Activated CD4-positive, alpha-beta T cell treated with anti-CD3 and anti-CD28 coated beads, Interleukin-2, amount 50 U/mL, for 48 hours (primary cell): ENCODE results near the gene TTC39B.
A peak's percentile ranks its signal among the peaks of the same experiment; 100 is the strongest.
"Not testable (repeated sequence)": the region's sequence is repeated elsewhere in the genome, so short reads cannot be mapped to it uniquely, and the experiment has no call there.

ENCODE experiments used
- DNase-seq, 2 experiments: peaks; one replicate each; pipeline ENCODE4 v3.0.0-alpha.2; 2020

TTC39B gene

DNA sequence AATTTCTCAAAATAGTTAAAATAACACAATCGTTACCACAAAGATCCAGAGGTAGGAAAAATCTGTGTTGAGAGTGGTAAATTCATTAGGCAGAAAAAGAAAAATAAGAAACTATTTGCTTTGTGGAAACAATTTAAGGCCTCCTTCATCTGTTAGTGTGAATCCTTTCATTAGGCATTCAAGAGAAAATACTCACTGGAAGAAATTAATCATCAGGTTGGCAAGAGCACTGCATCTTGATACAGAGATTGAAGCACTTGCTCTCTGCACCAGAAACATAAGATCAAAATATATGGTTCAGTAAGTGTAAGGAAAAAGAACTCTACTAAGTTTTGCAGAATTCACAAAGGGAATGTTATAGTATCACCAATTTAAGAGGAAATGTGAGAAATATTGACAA, 44.4 kb downstream of the TTC39B start:
- no peak for DNase-seq

DNA sequence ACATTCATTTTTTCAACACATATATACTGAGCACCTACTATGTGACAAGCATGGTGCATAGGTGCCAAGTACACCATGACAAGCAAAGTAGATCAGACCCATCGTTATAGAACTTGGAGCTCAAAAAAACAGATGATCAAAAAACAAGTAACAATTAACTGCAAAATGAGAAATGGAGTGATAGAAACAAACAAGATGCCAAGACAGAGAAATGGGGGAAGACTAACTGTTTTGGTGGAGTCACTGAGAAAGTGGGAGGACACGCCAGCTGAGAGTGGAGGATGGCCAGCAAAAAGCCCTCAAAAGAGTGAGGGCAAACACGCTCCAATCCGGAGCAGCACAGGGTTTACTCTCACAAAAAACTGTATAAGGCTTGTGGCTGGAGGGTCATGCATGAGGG, 50.6 kb downstream of the TTC39B start:
- no peak for DNase-seq

DNA sequence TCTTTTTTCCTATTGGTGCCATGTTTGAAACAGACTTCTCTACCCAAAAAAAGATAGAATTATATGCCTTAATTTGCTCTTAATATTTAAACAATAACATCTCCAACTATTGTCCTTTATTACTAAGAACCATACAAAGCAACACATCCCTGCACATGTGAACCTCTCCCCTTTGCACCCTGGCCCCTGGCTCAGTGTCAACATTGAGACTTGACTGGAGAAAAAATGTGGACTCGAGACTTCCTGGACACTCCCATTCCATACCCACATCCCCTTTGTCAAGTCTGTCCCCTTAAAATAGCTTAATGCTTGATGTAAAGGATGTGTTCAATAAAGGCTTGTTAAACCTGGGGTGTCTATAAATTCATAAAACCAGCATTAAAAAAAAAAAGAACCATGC, 53.2 kb downstream of the TTC39B start:
- DNase-seq, result no peak

DNA sequence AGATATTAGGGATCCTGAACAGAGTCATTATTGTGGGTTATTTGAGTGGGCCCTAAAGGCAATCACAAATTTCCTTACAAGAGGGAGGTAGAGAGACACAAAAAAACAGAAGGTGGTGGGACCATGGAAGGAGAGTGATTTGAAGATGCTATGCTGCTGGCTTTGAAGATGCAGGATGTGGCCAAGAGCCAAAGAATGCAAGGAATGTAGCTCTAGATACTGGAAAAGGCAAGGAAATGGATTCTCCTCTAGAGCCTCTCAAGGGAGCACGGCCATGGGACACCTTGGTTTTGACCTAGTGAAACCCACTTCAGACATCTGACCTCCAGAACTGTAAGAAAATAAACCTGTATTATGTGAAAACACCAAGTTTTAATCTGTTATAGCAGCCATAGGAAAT, 53.8 kb downstream of the TTC39B start:
- no peak for DNase-seq

DNA sequence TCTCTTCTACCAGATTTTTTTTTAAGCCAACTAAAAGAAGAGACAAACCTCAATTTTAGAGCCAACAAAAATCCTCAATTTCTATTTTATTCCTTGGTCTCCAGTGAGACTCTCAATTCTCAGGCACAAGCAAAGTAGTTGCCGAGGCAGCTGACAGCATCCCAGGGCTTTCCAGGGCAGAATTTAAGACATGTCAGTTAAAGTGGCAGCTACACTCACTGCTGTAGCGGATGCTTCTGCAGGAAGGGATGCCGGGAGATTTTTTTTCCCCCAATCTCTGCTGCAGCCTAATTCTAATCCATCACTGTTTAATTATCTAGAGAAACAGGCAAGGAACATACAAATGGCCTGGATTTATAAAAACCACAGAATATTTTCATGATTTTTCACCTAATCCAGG, 57.0 kb downstream of the TTC39B start:
- DNase-seq, result no peak

DNA sequence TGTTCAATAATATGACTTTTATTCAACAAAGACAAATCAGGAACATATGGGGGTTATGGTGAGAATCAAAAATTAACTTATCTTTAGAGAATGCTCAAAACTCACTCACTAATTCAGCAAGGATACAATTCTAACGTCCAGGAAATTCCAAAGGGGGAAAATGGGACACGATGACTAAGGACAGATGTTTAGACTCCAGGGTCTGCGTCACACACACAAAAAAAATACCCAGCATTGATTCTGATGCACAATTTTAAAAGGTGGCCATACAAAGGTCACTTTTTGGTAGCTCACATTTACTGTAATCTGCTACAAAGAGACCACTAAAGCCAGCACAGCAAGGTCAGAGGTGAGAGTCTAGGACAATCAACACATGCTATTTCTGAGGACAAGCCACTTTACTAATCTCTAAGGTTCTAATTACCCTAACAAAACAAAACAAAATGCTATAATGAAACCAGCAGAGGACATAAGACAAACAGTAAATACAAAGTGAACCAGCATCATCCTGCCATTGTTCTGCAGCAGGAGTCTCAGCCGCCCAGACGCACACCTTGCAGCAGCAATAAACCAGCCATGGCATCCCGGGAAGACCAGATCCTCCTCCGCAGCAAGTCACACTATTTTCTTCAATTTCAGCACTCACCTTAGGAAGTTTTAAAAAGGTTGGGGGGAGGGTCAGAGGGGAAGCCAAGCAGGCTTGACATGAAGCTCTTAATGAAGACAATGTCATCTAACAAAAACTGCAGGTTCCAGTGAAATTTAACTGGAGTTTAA, 57.8 kb downstream of the TTC39B start:
- no peak for DNase-seq

DNA sequence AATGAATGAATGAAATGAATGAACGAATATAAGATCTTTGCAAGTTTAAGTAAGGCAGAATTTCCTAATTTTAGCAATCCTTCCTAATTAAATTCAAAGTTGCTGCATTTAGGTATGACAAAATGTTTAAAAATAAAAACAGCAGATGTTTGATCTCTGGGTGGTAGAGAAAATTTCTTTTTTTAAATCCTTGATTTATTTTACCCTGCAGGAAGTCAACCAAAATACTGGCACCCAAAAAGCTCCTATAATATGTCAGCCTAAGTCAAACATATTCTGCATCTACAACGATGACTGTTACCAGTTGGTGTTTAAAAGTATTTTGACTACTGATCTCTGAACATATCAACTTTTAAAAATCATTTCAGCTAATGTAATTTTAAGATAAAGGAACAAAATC, 58.4 kb downstream of the TTC39B start:
- no peak for DNase-seq

DNA sequence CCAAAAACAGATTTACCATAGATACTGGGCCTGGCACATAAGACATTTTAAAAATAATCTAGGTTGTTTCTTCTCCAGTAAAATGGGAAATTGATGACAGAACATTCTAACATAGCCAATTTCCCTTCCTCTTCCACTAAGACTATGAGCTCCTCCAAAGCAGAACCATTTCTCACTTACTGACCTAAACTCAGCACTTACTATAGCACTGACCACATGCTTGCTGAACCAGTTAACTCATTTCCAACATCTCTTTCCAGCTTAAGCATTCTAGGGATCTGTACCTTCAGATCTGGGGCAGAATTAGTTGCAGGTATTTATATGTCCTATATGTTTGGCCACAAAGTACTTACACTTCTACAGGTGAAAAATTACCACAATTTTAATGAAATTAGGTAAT, 58.9 kb downstream of the TTC39B start:
- DNase-seq, result no peak

DNA sequence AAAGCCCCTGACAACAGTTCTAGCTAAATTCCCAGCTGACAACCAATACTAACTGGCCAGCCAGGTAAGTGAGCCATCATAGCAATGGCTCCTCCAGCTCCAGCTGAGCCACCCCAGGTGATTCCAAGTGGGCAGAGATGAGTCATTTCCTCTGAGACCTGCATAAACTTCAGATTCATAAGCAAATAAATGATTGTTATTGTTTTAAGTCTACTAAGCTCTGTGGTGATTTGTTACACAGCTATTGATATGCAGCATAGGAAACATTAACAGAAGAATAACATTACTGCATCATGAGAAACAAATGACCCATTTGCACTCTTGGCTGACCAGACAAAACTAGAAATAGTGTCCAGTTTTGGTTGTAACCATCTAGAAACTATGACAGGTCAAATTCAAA, 60.3 kb downstream of the TTC39B start:
- DNase-seq, result no peak

DNA sequence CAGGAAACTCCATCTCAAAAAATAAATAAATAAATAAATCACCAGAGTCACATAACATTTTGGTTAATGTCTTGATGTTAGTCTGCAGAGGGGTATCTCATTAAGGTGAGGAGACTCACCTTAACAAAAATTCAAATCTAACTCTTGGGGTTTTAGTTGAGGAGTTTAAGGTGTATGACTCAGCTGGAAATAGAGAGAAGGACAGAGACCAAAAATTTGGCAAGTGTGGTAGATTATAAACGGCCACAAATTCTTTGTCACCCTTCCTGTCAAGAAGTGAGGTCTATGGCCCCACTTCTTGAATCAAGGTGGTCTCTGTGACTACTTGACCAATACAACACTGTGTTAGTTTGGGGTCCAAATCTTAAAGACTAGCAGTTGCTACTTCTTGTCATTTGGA, 60.8 kb downstream of the TTC39B start:
- no peak for DNase-seq

DNA sequence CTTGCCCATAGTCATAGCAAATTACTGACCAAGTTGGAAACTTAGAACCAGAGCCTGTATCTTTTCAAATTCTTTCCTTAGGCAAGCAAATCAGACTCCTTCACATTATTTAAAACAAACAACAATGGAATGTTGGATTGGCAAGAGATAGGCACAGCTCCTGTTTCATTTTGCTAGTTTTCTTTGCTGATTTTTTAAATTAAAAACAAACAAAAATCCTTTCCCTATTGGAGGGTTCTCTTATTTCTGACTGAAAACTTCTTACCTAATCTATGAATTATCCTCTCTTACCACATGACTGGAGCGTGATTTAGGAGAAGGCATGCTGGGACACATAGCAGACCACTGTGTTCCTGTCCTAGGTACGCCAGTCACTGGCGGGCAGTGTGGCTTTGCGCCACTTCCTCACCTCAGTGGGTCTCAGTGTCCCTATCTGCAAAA, 63.0 kb downstream of the TTC39B start:
- DNase-seq, result no peak

DNA sequence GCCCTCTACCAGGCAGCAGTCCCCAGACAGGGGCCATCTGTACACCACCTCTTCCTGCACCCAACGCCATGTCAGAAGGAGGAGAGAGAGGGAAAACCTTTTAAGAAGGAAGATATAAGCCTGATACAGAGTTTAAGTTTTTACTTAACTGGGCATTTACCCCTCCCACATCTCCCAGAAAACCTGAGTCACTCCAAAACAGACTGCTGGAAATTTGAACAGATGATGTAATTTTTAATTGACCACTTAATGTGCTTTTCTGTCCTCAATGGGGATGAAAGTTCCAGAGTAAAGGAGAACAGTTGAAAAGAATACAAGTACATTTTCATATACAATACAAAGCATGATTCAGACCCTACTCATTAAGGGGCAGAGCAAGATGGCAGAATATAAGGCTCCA, 63.9 kb downstream of the TTC39B start:
- no peak for DNase-seq

DNA sequence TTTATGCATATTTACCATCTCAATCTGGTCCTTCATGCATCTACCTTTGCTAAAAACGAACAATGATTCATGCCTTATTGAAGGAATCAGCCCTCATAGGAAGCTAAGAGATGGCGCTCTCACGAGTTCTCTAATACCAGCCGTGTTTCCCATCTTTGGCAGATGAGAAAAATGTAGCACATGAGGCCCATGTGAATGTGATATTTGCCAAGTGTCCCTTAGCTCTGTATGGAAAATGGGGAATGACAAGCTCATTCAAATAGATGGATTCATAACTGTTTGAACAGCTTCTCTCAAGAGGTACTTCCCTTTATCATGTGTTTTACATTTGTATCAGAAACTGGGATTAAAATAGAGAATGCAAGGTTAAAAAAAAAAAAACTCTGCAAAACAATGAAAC, 66.1 kb downstream of the TTC39B start:
- DNase-seq, result no peak

DNA sequence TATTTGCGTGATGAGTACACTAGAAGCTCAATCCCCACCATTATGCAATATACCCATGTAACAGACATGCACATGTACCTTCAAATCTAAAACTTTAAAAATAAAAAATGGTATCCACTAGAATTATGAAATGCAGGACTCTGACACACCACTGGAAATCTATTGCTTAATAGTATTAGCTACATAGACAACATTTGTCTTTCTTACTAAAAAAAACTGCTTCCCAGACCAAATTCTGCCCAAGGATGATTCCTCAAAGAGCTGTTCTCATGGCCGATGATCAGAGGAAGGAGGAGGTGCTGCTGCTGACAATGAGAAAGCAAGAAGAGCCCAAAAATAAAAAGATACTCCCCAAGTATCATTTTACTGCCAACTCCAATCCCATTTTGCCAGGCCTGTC, 67.2 kb downstream of the TTC39B start:
- DNase-seq, result no peak

DNA sequence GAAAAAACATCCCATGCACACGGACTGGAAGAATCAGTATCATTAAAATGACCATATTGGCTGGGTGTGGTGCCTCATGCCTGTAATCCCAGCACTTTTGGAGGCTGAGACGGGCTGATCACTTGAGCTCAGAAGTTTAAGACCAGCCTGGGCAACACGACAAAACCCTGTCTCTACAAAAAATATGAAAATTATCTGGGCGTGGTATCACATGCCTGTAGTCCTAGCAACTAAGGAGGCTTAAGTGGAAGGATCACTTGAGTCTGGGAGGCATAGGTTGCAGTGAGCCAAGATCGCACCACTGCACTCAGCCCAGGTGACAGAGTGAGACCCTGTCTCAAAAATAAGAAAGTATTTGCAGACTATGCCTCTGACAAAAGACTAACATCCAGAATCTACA, 68.4 kb downstream of the TTC39B start:
- no peak for DNase-seq

DNA sequence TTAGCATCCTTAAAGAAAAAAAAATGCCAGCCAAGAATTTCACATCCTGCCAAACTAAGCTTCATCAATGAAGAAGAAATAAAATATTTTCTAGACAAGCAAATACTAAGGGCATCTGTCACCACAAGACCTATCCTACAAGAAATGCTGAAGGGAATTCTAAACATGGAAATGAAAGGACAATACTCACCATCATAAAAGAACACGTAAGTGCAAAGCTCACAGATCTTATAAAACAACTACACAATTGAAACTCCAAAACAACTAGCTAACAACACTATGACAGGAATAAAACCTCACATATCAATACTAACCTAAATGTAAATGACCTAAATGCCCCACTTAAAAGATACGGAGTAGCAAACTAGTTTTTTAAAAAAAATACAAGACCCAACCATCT, 71.4 kb downstream of the TTC39B start:
- DNase-seq, result no peak

DNA sequence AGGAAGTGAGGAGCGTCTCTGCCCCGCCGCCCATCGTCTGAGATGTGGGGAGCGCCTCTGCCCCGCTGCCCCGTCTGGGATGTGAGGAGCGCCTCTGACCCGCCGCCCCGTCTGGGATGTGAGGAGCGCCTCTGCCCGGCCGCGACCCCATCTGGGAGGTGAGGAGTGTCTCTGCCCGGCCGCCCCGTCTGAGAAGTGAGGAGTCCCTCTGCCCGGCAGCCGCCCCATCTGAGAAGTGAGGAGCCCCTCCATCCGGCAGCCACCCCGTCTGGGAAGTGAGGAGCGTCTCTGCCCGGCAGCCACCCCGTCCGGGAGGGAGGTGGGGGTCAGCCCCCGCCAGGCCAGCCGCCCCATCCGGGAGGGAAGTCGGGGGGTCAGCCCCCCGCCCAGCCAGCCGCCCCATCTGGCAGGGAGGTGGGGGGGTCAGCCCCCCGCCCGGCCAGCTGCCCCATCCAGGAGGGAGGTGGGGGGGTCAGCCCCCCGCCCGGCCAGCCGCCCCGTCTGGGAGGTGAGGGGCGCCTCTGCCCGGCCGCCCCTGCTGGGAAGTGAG, 73.0 kb downstream of the TTC39B start:
- not testable (repeated sequence) for DNase-seq

DNA sequence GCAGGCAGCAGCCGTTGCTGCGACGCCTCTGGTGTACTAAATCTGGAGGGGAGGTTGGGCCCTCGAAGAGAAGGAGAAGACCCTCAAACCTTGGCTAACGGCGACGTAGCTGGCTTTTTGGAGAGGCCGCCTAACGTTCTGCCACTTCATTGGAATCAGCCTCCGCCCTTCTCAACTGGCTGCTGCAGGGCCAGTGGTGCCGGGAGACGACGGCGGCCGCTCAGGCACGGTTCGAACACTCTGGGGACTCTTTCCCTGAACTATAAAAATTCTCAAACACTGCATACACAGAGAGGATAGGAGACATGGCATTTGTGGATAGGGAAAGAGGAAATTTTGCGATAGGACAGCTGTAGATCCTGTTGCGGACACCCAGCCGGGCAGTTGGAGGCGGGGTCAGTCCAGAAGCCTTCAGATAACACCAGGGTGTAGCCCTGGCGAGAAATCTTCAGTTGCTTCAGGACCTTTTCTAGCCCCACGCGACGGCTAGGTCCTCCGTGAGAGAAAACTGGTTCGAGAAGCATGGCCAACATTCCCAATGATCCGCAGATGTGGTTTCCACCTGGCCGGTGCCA, 74.2 kb downstream of the TTC39B start:
- not testable (repeated sequence) for DNase-seq

DNA sequence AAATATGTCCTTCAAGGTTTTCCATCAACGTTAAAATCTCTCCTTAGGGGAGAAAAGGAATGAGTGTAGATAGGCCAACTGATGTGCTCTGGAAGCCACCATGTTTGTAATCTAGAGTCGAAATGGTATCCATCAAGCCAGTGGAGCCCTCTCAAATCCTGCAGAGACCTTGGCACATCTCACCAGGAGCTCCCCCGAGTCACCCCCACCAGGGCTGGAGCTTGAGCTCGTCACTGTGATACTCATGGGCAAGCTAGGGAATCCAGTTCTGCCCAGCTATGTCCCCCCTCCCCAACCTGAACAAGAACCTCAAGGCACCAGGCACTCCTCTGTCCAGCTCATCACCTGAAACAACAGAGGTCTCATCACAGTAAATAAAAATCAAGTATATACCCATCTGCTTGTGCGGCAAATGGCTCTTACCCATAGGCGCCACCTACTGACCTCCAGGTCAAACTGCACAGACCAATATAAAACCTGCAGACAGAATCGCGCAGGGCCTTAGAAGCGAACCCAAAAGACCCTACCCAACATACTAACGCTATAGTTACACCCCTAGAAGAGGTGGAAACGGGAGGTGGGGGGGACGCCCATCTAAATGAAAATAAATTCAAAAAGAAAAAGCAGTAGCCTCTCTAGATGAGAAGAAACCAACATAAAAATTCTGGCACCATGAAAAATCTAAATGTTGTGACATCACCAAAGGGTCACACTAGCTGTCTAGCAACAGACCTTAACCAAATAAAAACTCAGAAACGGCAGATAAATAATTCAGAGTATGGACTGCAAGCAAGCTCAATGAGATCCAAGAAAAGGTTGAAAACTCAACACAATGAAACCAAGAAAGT, 75.0 kb downstream of the TTC39B start:
- DNase-seq, result peak; percentile 20 to 21

DNA sequence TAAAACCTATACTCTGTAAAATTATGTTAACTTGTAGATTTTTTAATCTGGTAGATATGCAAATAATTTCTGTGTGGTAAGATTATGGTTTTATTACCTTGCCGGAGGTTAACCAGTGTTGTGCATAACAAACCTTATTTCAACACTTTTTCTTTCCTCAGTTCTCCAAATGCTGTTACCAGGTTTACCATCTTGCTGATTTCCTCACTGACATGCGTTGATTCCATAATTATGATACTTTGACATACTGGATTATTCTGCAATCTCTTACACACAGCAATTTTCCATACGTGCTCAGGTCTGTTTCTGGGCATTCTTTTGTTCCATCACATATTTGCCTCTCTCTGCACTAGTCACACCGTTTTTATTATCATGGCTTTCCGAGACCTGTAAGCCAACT, 77.6 kb downstream of the TTC39B start:
- DNase-seq, result no peak

DNA sequence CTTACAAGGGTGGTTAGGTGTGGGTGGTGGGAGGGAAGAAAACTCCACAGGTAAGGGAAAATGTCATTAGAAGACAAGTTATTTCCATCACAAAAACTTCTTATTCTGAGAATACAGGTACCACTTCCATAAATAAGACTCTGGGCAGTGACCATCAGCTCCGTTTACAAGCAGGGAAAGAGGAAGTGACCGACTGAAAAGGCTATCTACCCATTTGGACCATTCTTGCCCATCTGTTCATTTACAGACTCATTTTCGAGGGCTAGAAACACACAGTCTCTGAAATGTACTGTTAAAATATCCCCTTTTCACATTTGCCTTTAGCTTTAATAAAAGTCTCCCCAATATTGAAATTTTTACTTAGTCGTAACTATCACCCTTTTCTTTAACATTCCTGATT, 79.5 kb downstream of the TTC39B start:
- no peak for DNase-seq

DNA sequence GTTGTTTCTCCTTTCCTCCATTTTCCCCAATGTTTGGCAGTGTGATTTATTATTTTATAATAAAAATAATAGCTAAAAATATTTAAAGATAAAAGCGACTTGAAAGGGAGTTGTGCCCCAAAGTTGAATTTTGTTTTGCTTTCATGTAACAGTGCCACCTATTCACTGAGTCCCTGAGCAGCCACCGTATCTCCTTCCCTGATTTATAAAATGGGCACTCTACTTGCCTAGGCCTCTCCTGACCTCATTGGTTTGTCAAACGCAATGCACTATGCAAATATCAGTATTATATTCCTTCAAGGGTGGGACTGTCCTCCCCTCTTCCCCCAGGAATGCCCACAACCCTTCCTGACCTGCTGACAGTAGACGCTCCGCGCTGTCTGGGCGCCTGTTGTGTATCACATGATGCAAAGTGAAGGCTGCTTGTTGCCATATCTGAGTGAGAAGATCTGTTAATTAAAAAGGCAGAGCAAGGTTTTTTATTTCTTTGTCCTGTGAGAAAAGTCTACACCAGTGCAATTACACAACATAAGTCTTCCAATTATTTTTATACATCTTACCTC, 81.4 kb downstream of the TTC39B start:
- no peak for DNase-seq

DNA sequence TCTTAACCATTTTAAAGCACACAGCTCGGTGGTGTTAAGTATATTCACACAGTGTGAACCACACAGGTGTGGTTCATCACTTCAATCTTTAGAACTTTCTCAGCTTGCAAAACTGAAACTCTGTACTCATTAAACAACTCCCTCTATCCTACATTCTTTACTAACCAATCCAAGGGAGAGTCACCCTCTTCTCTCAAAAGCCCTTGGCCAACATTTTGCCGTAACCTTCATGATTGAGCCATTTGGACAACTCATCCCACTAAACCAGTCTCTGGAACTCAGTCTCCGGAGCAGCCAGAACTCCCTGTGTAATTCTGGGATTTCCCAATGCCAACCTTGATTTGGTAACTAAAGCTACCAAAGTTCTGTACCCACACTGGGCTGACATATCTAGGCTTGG, 84.7 kb downstream of the TTC39B start:
- DNase-seq, result no peak
